ENCODE data around the gene TLR9.
A peak's percentile ranks its signal among the peaks of the same experiment; 100 is the strongest.

TLR9 gene

DNA sequence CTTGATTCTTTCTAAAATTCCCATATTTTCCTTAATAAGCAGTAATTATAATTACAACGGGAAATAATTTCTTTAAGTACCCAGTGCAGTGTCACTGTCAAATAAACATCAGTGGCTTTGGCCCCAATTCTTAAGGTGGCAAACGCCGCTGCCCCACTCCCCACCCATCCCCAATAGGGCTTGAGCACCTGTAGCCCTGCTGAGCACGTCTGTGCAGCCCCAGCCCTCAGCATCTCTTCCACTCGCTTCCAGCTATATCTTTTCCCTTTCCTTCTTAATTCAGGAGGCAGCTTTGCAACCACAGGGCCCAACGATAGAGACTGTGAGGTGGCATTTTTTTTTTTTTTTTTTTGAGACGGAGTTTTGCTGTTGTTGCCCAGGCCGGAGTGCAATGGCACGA, 29.2 kb upstream of the TLR9 start:
- DNase-seq (ENCODE audit: low read depth): no peak
- TF ChIP-seq, protein P1, sequence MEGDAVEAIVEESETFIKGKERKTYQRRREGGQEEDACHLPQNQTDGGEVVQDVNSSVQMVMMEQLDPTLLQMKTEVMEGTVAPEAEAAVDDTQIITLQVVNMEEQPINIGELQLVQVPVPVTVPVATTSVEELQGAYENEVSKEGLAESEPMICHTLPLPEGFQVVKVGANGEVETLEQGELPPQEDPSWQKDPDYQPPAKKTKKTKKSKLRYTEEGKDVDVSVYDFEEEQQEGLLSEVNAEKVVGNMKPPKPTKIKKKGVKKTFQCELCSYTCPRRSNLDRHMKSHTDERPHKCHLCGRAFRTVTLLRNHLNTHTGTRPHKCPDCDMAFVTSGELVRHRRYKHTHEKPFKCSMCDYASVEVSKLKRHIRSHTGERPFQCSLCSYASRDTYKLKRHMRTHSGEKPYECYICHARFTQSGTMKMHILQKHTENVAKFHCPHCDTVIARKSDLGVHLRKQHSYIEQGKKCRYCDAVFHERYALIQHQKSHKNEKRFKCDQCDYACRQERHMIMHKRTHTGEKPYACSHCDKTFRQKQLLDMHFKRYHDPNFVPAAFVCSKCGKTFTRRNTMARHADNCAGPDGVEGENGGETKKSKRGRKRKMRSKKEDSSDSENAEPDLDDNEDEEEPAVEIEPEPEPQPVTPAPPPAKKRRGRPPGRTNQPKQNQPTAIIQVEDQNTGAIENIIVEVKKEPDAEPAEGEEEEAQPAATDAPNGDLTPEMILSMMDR (IDR thresholded peaks at IDR 0.05; ENCODE audit: low read length, missing control alignments): no peak
- no peak overlapping the region for H3K4me3 ChIP-seq (replicated peaks; ENCODE audit: low read depth, low read length)

DNA sequence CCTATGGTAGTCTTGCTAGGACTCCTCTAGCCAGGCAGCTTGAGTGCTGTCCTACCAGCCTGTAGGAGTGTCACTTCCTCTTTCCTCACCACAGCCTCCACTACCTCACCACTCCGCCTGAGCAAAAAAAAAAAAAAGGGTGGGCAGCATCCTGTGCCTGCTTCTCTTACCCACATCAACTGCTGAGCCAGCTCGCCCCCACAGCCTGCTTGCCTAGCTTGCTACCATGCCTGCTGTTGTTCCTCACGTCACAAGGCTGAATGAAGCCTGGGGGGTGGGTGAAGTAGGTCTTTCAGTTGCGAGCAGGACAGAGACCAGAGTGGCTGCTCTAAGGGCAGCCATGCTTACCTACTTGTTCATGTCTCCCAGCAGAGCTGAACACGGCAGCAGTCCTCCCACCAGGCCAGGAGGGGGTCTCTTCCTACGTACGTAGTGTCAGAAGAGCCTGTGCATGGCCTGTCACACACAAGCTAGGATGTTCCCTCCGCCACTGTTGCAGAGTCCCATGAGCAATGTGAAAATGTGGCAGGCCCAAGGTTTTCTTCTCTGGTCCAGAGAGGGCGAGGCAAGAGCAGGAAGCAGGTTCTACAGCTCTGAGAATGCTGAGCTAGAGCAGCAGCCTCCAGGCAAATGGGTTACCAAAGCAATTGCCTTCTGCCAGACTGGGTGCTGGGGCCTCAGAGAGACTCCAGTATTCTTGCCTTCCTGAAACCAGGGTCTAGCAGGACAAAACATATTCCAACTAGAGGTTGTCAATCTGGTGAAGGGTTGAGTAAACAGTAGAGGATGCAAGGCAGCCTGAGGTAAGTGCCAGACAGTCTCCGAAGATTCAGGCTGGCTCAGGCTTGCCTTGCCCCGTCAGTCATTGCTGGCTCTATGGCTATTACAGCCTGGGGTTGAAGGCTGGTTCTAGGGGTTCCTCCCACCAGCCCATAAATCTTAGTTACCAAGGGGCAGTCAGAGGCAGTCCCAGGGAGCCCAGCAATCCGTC, 28.2 kb upstream of the TLR9 start:
- DNase-seq (ENCODE audit: low read depth): peak; percentile 36
- TF ChIP-seq, protein P1 (IDR thresholded peaks at IDR 0.05; ENCODE audit: low read length, missing control alignments): no peak
- H3K4me3 ChIP-seq (replicated peaks; ENCODE audit: low read depth, low read length): no peak overlapping the region

DNA sequence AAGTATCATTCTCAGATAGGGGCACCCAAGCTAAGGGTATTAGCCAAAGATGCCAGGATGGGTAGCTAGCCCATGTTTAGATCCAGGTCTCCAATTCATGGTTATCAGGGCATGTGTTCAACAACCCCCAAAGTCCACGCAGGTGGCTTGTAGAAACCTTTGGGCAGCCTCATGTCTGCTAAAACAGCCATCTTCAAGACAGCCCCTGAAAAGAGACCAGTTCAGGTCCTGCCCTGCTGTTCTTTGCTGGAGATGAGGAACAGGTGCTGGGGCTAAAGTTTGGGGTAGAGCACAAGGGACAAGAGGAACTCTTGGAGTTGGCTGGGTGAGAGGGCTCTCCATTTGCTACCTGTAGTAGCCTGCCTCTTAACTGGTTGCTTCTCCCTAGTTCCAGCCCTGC, 24.7 kb upstream of the TLR9 start:
- no peak overlapping the region for H3K4me3 ChIP-seq (replicated peaks; ENCODE audit: low read depth, low read length)
- no peak for DNase-seq (ENCODE audit: low read depth)
- TF ChIP-seq, protein P1 (IDR thresholded peaks at IDR 0.05; ENCODE audit: low read length, missing control alignments): no peak

DNA sequence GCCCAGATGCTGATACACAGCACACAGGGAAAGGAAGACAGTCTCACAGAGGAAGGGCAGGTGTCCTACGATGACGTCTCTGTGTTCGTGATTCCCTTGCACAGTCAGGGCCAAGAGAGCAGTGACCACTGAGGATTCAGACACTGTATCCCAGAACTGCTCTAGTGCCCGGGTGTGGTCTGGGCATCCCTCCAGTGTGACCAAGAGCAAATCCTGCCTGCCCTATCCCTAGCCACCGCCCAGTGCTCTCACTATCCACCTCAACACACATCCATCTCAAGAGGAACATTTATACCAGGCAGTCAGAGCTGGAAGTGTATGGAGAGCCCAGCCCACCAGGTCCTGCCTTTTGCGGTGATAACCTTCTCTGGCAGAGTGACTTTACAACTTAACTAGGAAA, 24.2 kb upstream of the TLR9 start:
- TF ChIP-seq, protein P1 (IDR thresholded peaks at IDR 0.05; ENCODE audit: low read length, missing control alignments): no peak
- DNase-seq (ENCODE audit: low read depth): no peak
- no peak overlapping the region for H3K4me3 ChIP-seq (replicated peaks; ENCODE audit: low read depth, low read length)

GRCh38 chr3:52248816-52249547, 23.5 kb upstream of the TLR9 start:
- peak; percentile 39 for DNase-seq (ENCODE audit: low read depth)
- TF ChIP-seq, protein P1 (IDR thresholded peaks at IDR 0.05; ENCODE audit: low read length, missing control alignments): no peak
- H3K4me3 ChIP-seq (replicated peaks; ENCODE audit: low read depth, low read length): no peak overlapping the region

DNA sequence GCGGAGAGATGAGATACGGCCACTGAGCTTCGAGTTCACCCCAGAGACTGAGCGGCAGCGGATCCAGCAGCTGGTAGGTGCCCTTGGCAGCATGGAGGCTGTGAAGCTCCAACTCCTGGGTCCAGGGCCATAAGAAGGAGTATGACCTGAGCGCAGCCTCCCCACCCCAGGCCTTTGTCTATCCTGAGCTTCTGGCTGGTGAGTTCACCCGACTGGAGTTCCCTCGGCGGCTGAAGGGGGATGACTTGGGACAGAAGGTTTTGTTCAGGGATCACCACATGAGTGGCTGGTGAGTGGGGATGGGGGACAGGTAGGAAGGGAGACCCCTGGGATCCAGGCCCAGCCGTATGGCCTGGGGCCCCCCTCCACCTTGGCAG, 22.7 kb upstream of the TLR9 start:
- TF ChIP-seq, protein P1 (IDR thresholded peaks at IDR 0.05; ENCODE audit: low read length, missing control alignments): no peak
- no peak overlapping the region for H3K4me3 ChIP-seq (replicated peaks; ENCODE audit: low read depth, low read length)
- DNase-seq (ENCODE audit: low read depth): no peak
